HEK293 (cell line): Measurements from ENCODE around the gene GPR107.

ENCODE experiments used
- CTCF ChIP-seq: fragments of 450-650 bp; formaldehyde crosslinking; IDR thresholded peaks from 2 replicates; pipeline ENCODE4 v1.5.1; 2016; ENCODE audit warnings: missing biosample characterization, missing genetic modification characterization
- IKZF3 ChIP-seq: fragments of 450-650 bp; IDR thresholded peaks from 2 replicates; pipeline ENCODE4 v1.5.0; 2018; ENCODE audit warnings: missing biosample characterization, mild to moderate bottlenecking, missing genetic modification characterization, moderate library complexity
- MZF1 ChIP-seq: fragments of 450-650 bp; formaldehyde crosslinking; IDR thresholded peaks from 2 replicates; pipeline ENCODE4 v1.5.1; 2017; ENCODE audit warnings: missing biosample characterization, missing genetic modification characterization, borderline replicate concordance
- PRDM6 ChIP-seq: fragments of 450-650 bp; formaldehyde crosslinking; IDR thresholded peaks from 2 replicates; pipeline ENCODE4 v1.5.1; 2017; ENCODE audit warnings: missing biosample characterization, missing genetic modification characterization
- SETDB1 ChIP-seq: IDR thresholded peaks from one replicate; pipeline ENCODE4 v1.6.1; 2017; ENCODE audit warnings: mild to moderate bottlenecking, low read length, moderate library complexity, mixed read lengths; ENCODE audit not compliant: insufficient read length
- ZFP3 ChIP-seq: fragments of 450-650 bp; formaldehyde crosslinking; IDR thresholded peaks from 2 replicates; pipeline ENCODE4 v1.5.1; 2016; ENCODE audit warnings: low read depth, missing biosample characterization, missing genetic modification characterization
- ZNF214 ChIP-seq: fragments of 450-650 bp; formaldehyde crosslinking; IDR thresholded peaks from 2 replicates; pipeline ENCODE4 v1.5.1; 2017; ENCODE audit warnings: missing biosample characterization, mild to moderate bottlenecking, missing genetic modification characterization, borderline replicate concordance
- ZNF350 ChIP-seq: fragments of 450-650 bp; formaldehyde crosslinking; IDR thresholded peaks from 2 replicates; pipeline ENCODE4 v1.5.0; 2017; ENCODE audit warnings: missing biosample characterization, mild to moderate bottlenecking, missing genetic modification characterization
- ZNF37A ChIP-seq: fragments of 450-650 bp; IDR thresholded peaks from 2 replicates; pipeline ENCODE4 v1.5.1; 2018; ENCODE audit warnings: missing biosample characterization, missing genetic modification characterization
- ZNF561 ChIP-seq: fragments of 450-650 bp; IDR thresholded peaks from 2 replicates; pipeline ENCODE4 v1.5.1; 2018; ENCODE audit warnings: missing biosample characterization, missing genetic modification characterization, borderline replicate concordance
- ZNF623 ChIP-seq: fragments of 450-650 bp; formaldehyde crosslinking; IDR thresholded peaks from 2 replicates; pipeline ENCODE4 v1.5.1; 2016; ENCODE audit warnings: missing biosample characterization, missing genetic modification characterization
- ZNF707 ChIP-seq: fragments of 450-650 bp; formaldehyde crosslinking; IDR thresholded peaks from 2 replicates; pipeline ENCODE4 v1.5.1; 2016; ENCODE audit warnings: missing biosample characterization, missing genetic modification characterization
- ZNF747 ChIP-seq: fragments of 450-650 bp; formaldehyde crosslinking; IDR thresholded peaks from 2 replicates; pipeline ENCODE4 v1.5.1; 2016; ENCODE audit warnings: missing biosample characterization, missing genetic modification characterization
- ZSCAN18 ChIP-seq: fragments of 450-650 bp; formaldehyde crosslinking; IDR thresholded peaks from 2 replicates; pipeline ENCODE4 v1.5.1; 2016; ENCODE audit warnings: missing biosample characterization, missing genetic modification characterization

- no peak for TF ChIP-seq ZNF747 (tag by site-specific recombination)
- no peak for TF ChIP-seq CTCF (tag by site-specific recombination)
- TF ChIP-seq ZFP3 (tag by site-specific recombination) = no peak
- TF ChIP-seq ZNF623 = no peak
- no peak for TF ChIP-seq PRDM6 (tag by site-specific recombination)
- TF ChIP-seq SETDB1 = no peak
- TF ChIP-seq ZSCAN18 = no peak
- no peak for TF ChIP-seq ZNF561 (tag by site-specific recombination)
- no peak for TF ChIP-seq ZNF350 (tag by site-specific recombination)
- no peak for TF ChIP-seq ZNF214 (tag by site-specific recombination)
- TF ChIP-seq ZNF707 = no peak
- no peak for TF ChIP-seq MZF1 (tag by site-specific recombination)
- no peak for TF ChIP-seq ZNF37A (tag by site-specific recombination)
- no peak for TF ChIP-seq IKZF3 (tag by site-specific recombination)
These were observed 48.2 kb downstream of the GPR107 start for GRCh38 chr9:130101915-130102314.
